Activated CD4-positive, alpha-beta T cell treated with anti-CD3 and anti-CD28 coated beads, Interleukin-2, amount 50 U/mL, for 4 hours (primary cell): ENCODE measurements around the gene COL4A6.

ENCODE experiments used
- DNase-seq, 2 experiments: peaks; one replicate each; pipeline ENCODE4 v3.0.0-alpha.2; 2020

Gene COL4A6

DNA sequence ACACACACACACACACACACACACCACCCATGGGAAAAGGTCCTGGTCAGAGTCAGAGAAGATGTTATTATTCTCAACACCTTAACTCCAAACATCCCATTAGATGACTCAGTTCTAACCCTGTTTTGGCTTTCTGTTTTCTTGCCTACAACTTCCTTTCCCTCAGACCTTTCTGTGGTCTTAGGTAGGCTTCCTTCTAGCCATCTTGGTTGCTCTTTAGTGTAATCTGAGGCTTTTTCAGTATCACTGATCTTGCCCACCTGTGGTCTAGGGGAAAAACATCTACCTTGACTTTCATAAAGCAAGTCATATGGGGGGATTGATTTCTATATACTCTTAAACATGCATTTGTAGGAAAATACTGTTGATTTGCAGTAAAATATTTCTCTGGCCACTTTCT lies 289.7 kb downstream of the COL4A6 start:
- DNase-seq: no peak

- no peak for DNase-seq
Measured at GRCh38 chrX:108138814-108139702, 299.2 kb downstream of the COL4A6 start.

GRCh38 chrX:108134724-108135123 lies 303.5 kb downstream of the COL4A6 start:
- no peak for DNase-seq

- DNase-seq: no peak
Measured at GRCh38 chrX:108132876-108133275, 305.3 kb downstream of the COL4A6 start.

GRCh38 chrX:108132034-108132433 lies 306.2 kb downstream of the COL4A6 start:
- no peak for DNase-seq

GRCh38 chrX:108131471-108131870 lies 306.8 kb downstream of the COL4A6 start:
- DNase-seq: no peak

DNA sequence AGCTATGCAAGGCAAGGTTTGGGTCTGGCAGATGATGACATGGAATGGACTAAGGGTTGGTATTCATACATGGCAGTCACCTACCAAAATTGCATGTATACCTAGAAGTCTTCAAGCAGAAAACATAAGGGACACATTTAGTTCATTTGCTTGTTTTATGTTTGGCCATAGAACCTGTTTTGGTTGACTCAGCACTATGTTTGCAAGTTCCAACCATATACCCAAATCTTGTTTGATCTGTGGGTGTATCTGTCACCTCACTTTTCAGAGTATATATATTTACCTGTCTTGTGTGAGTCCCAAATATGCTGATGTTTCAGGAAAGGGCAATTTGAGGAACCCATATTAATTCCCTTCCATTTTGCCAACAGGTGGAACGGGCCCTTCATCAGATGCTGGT lies 307.3 kb downstream of the COL4A6 start:
- DNase-seq: no peak

DNA sequence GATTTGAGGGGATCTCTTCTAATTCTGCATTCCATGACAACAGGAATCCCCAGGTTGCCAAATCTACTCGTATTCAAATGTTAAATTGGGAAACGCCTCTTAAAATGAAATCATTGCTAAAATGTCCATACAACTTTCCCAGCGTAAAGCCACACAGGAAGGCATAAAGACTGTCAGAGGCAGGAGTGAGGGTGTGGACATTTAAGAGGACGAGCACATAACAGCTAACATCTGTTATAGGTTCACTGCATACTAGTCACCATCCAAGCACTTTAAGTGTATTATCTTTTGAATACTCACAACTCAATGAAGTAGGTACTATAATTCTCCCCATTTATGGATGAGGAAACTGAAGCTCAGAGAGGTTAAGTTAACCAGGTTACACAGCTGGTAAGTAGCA lies 311.1 kb downstream of the COL4A6 start:
- no peak for DNase-seq

DNA sequence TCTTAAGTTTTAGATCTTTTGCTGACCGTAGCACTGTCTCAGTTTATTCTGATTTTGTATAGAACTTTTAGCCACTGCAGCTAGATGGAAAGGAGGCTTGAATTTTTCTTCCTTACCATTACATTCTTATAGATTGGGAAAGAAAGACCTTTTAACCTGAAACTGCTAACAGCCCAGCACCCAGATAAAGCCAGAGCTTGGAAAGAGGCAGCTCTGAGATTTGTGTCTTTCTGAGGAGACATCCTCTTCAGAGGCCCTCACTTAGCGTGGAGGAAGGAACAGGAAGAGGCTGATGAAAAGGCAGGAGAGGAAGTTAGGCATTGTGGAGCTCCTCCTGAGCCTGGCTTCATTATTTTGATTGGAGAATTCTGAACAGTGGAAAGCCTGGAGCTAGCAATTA lies 311.6 kb downstream of the COL4A6 start:
- no peak for DNase-seq

- DNase-seq: no peak
Measured at GRCh38 chrX:108123591-108124366, 314.4 kb downstream of the COL4A6 start.

GRCh38 chrX:108122748-108123147 lies 315.5 kb downstream of the COL4A6 start:
- DNase-seq: no peak

- DNase-seq: no peak
Measured at GRCh38 chrX:108121291-108121690, 316.9 kb downstream of the COL4A6 start.

DNA sequence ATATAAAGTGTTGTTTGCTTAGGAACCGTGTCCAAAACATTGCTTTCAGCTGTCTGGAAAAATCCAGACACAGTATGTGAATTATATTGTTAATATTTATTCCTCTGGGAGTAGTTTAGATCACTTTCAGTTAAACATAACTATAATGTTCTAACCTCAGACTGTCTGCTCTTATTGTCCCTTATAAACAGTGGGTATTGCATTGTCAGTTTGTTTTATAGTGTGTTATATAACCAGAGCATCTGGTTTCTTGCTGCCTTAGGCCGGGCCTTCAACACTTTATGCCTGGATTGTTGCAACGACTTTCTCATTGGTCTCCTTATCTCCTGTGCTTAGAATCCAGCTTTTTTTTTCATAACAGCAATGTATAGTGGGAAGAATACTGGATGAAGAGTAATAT lies 320.2 kb downstream of the COL4A6 start:
- no peak for DNase-seq

DNA sequence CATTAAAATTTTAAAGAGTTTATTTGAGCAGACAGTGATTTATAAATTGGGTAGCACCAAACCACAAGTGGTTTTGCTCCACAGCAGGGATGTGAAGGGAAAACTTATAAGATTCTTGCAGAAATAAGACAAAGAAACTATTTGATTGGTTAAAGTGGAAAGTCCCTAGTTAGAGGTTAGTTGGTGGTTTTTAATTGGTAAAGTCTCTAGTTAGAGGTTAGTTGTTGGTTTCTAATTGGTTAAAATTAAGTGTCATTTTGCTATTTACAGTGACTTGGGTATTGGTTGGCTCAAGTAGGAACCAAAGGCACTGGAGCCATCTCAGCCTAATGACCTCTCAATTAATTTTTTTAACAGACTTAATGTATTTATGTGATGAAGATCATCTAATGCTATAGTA lies 323.7 kb downstream of the COL4A6 start:
- DNase-seq: no peak
